ENCODE results near the gene WDR5.

WDR5 gene

DNA sequence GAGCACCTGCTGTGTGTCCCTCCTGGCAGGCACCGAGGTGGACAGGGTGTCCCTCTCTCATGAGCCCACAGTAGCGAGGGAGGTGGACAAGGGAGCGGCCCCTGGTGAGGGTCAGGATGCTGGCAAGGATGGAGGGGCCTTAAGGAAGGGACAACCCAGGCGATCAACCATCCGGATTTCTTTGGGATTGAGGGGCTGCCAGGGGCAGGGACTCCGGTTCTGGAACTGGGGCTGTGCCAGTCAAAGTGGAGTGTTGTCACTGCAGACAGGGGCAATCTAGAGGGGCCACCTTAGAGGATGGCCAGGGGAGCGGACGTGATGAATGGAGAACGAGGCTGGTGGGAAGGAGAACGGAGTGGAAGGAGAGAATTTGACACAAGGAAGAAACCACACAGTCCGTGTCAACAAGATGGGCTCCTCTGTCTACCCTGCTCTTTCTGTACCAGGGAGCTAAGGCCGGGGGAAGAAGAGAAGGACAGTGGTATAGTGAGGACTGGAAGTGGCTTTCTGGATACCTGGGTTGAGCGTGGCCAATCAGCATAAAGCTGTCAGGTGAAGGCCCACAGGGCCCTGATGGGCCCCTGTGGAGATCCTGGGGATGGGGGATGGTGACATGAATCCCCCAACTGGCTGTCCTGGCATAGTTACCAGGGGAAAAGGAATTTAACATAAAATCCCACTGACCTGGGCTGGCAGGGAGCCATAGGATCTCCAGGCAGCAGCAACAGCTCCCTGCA lies 4.2 kb upstream of the WDR5 start:
- in situ Hi-C loops (cut with MboI; ENCODE audit: low sequenced_read_pairs) = no loop called here

DNA sequence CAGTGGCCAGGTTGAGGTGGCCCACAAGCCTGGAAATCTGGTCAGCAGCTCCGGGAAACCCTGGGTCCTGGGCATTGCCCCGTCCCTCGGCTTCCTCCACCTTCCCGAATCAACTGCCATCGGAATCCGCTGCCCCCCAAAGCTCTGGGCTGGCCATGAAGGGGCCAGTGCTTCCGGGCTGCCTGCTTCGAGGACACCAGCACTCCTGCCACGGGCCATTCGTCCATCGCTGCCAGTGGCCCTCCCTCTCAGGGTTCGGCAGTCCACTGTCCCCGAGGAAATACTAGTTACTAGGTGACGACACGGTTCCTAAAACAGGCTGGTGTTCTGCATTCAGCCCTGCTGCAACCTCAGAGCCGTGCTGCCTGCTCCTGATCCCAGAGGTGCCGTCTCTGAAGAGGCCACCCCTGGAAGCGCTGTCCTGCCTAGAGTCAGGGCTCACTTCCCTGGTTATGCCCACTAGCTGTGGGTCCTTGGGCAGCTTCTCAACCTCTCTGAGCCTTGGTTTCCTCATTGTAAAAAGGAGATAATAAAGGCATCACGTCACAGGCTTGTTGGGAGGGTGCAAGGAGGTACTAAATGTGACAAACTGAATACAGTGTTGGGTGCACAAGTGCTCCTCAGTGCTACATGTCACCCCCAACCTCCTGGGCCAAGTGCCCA lies 3.5 kb upstream of the WDR5 start:
- in situ Hi-C loops (cut with MboI; ENCODE audit: low sequenced_read_pairs) = no loop called here

DNA sequence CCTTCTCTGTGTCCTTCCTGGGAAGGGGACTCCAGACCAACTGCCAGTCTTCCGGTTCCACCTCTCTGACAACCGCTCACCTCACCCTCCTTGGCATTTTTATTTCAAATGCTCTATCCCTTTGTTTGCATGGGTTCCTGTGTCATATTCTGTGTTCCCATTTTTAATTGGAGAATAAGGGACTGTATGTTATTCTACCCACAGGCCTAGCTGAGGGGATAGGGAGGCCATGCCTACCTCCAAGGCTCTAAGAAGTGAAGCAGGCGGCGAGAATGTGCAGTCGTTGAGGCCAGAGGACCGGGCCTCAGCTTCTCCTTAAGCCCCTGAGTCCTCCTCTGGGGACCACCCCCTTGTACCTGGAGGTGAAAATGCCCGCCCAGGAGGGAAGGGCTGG lies 936 bp upstream of the WDR5 start:
- in situ Hi-C loops (cut with MboI; ENCODE audit: low sequenced_read_pairs) = no loop called here

DNA sequence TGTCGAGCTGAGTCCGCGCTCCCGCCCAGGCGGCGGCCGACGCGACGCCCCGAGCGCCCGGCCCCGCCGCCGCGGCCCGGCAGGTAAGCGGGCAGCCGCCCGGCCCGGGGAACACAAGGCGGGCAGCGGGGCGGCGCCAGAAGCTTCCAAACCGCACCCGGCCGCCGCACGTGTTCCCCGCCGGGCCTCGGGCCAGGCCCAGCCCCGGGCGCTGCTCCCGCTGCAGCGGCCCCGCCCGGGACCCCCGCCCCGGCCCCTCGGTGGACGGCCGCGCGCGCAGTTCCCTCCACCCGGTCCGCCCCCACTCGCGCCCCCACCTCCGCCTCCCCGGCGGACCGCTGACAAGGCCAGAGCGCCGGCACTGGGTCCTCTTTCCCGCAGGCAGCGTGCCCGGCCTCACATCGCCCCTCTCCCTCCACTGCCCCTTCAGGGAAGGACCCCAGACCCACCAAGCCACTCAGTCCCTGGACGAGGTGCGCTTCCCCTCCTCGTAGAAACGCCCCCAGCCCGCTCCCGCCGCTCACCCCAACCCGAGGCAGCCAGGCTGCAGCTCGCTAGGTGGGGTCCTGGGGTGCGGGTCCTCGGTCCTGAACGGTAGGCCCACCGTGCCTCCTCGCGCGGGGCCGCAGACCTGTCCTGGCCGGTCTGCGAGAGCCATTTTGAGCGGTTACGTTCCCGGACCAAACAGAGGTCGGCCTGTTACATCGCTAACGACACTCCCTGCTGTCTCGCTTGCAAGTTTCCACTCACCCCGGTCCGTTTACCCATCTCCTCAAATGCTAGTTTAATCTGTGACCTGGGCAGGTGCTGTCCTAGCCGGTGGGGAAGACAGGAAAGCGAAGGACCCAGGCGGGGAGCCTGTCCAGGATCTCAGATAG lies 475 bp downstream of the WDR5 start:
- in situ Hi-C loops (cut with MboI; ENCODE audit: low sequenced_read_pairs) = no loop called here

DNA sequence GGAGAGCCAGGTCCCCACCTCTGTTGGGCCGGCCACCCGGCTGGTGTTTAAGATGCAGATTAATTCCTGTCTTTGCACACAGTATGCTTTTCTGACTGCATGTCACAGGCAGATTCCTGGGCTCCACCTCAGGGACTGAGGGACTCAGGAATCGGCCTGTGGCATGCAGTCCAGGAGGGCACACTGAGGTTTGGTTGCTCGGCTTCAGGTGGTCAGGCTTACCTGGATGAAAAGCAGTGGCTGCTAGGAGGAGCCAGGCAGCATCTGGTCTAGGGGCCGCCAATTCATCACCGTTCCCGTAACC lies 1.1 kb downstream of the WDR5 start:
- in situ Hi-C loops (cut with MboI; ENCODE audit: low sequenced_read_pairs) = no loop called here

DNA sequence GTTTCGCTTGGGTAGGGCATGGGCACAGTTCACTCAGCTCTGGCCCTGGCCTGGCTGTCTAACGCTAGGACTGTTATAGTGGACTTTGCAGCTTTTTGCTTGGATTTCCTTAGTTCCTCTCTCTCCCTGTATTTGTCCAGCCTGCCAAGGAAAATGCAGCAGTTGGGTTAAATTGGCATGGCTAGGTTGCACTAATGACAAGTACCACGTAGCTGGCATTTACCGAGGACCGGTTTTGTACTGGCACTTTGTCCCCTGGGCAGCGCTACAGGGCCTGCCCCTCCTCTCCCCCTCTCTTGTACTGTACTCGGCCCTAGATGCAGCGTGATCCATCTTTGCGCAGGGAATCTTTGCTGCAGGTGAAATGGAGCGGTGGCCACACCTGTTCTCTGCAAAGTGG lies 2.4 kb downstream of the WDR5 start:
- in situ Hi-C loops (cut with MboI; ENCODE audit: low sequenced_read_pairs) = no loop called here

DNA sequence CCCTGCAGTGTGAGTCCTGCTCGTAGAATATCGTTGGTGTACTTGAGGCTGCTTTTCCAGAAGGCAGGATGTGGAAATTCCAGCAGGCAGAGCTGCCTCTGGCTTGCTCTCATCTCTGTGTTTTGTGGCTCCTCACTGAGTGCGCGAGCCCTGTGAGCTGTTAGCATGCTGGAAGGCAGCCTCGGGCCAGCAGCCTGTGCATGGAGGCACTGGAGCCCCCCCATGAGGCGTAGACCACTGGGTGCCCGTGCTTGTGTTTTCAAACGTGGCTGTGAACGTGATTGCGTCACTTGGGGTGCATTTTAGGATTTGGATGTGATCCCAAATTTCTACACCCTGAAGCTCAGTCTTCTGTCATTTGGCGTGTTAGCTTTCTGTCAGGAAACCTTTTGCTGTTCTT lies 3.2 kb downstream of the WDR5 start:
- in situ Hi-C loops (cut with MboI; ENCODE audit: low sequenced_read_pairs) = no loop called here

DNA sequence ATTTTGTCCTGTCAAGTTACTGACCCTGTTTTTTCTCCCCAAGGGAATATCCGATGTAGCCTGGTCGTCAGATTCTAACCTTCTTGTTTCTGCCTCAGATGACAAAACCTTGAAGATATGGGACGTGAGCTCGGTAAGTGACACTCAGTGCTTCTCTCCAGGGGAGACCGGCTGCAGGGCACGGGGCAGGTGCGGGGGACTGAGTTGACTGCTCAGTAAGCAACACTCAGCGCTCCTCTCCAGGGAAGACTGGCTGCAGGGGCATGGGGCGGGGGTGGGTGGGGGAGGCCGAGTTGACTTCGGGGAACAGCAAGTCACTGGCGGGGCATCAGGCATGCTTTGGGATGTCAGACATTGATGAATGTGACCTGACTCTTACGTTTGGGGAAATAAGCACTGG lies 6.0 kb downstream of the WDR5 start:
- in situ Hi-C loops (cut with MboI; ENCODE audit: low sequenced_read_pairs) = no loop called here

DNA sequence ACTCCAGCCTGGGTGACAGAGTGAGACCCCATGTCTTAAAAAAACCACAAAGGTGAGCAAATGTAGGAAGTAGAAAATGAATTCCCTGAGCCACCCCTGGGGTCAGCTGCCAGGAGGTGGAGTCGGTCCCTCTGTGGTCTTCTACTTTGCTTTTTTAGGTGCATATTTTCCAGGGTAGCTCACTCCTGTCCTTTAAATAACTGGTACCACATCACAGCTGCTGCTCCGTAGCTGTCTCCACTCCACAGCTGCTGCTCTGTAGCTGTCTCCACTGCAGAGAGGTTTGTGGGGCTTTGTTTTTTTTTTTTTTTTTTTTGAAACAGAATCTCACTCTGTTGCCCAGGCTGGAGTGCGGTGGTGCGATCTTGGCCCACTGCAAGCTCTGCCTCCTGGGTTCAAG lies 8.9 kb downstream of the WDR5 start:
- in situ Hi-C loops (cut with MboI; ENCODE audit: low sequenced_read_pairs) = no loop called here

DNA sequence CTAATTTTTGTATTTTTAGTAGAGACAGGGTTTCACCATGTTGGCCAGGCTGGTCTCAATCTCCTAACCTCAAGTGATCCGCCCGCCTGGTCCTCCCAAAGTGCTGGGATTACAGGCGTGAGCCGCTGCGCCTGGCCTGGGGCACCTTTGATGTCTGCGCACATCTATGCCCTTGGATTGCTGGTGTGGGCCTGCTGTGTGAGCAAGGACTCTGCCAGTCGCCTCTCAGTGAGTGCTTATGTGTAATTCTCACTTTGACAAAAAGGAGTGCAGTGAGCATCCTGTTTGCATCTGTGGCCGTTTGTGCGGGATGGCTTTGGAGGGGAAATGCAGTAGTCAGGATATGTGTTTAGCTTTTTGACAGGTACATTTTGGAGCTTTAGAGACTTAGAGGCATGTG lies 9.4 kb downstream of the WDR5 start:
- in situ Hi-C loops (cut with MboI; ENCODE audit: low sequenced_read_pairs) = no loop called here

DNA sequence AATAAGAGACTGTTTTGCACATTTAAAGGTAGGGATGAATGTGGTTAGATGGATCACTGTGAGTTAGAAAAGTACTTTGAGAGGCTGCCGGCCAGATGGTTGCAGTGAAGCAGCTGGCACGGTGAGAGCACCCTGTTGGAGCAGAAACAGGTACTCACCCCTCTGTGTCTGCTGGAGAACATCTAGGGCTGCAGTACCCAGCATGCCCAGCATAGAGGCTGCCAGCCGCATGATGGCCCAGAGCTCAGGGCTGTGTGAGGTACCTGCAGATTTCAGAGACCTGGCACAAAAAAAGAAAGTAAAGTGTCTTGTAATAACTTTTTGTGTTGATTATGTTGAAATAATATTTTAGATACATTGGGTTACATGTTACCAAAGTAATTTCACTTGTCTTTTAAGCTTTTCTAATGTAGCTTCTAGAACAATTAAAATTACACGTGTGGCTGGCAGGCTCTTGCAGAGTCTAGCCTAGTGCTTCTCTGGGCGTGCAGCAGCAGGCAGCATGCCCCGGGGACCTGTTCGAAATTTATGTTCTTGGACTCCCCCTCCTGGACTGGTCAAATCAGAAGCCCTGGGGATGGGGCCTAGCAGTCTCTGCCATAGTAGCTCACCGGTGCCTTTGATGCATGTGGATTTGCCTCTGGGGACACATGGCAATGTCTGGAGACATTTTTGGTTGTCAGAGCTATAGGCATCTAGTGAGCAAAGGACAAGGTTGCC lies 11.1 kb downstream of the WDR5 start:
- in situ Hi-C loops (cut with MboI; ENCODE audit: low sequenced_read_pairs) = no loop called here

DNA sequence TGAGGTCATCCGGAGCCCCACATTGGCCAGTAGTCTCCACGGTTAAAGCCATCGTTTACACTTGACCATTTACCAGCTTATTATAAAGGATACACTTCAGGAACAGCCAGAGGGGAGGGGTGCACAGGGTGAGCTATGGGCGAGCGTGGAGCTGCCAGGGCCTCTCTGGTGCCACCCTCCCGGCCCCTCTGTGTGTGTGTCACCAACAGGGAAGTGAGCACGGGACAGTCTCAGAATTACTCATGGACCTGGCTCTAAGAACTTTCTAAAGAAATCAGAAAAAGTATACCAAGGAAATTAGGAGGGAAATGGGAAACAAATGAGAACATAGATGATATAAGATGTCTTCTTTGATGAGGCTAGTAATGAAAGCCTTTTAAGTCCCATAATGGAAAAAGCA lies 13.5 kb downstream of the WDR5 start:
- in situ Hi-C loops (cut with MboI; ENCODE audit: low sequenced_read_pairs) = no loop called here

DNA sequence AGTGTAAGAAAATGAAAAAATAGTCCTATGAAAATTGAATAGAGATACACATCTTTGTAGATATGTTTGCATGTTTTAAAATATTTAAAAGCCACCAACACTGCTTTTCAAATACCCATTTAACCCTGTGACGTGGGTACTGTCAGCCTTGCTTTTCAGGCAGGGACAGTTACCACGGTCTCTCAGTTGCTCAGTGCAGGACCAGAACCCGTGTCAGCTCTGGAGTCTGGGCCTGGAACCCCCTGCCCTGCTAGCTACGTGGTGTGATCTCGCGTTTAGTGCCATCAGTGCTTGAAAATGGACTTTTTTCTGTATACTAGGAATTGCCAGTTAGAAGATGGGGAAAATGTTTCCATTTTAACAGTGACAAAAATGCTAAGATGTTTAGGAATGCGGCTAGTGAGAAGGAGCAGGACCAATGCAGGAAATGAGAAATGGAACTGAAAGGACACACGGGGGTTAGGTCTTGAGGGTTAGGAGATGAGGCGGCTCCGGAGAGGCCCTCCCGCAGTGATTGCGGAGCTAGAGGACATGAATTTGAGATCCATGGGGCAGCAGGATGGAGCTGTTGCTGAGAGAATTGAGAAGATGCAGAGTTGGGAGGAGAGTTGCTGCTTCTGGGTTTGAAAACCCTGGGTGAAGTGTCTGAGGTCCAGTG lies 14.8 kb downstream of the WDR5 start:
- in situ Hi-C loops (cut with MboI; ENCODE audit: low sequenced_read_pairs) = loop anchor here (25.0 kb wide), 1 partner anchor 562 kb away; no protein-coding TSS in a partner anchor

DNA sequence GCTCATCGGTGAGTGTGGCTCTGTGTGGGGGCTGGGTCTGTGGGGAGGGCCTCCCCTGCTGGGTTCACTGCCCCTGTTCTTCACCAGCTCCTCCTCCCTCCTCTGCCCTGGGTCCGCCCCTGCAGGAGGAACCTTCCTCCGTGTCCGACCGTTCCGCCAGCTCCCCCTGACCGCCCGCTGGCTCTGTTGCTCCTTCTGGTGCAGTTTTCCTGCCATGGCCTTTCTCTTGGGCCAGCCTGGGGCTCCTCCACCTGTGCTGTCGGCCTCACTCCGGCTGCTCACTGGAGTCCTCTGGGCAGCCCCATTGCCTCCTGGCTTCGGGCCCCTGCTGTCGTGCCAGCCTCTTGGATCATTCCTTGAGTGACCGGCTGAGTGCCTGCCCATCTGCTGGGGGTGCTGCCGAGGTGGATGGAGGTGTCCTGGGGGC lies 16.2 kb downstream of the WDR5 start:
- in situ Hi-C loops (cut with MboI; ENCODE audit: low sequenced_read_pairs) = loop anchor here (25.0 kb wide), 1 partner anchor 560 kb away; no protein-coding TSS in a partner anchor

DNA sequence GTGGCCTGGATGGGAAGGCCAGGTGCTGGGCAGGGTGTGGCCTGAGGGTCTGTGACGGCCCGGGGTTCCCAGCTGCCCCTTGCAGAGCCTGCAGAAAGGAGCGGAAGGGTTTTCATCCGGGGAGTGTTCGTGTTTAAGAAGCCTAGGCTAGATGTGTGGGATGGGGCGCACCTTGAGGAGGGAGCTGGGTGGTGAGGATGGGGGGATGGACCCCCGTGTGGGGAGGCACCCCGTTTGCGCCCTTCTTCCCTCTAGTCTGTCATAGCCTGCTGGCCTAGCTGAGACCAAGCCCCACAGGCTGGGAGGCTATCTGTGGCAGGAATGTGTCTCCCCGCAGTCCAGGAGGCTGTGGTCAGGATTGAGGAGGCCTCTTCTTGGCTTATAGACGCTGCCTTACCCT lies 16.6 kb downstream of the WDR5 start:
- in situ Hi-C loops (cut with MboI; ENCODE audit: low sequenced_read_pairs) = loop anchor here (25.0 kb wide), 1 partner anchor 560 kb away; no protein-coding TSS in a partner anchor

DNA sequence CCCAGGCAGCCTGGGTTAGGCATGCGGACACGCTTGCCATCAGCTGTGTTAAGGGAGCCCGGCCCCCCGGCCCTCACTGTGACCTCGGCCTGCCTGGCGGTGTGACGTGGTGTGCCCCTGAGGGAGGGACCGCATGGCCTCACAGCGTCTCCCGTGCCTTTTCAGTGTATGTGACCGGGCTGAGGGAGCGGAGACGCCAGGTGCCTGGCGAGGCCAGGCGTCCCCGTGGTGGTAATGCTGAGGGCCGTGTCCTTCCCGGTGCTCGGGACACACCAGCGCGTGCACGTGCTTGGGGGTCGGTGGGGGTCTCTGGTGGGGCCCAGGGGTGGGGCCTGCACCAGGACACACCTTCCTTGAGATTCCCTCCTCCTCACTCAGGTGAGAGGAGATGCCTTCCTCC lies 17.6 kb downstream of the WDR5 start:
- in situ Hi-C loops (cut with MboI; ENCODE audit: low sequenced_read_pairs) = loop anchor here (25.0 kb wide), 1 partner anchor 559 kb away; no protein-coding TSS in a partner anchor

DNA sequence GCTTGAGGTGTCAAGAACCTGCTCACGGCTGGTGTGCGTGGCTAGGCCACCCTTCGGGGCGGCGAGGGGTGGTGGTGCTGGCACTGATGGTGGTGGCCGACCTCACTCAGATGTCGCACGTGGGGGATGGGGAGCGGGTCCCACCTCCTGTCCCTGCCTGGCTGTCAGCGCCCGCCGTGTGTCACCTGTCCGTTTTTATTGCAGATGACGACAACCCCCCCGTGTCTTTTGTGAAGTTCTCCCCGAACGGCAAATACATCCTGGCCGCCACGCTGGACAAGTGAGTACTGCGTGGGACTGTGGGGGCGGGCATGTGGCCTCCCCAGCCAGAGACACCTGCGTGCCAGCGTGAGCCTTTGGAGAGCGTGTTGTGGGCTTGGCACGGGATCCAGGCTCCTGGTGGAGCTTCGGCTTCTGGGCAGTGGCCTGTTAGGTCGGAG lies 18.4 kb downstream of the WDR5 start:
- in situ Hi-C loops (cut with MboI; ENCODE audit: low sequenced_read_pairs) = loop anchor here (25.0 kb wide), 1 partner anchor 558 kb away; no protein-coding TSS in a partner anchor

DNA sequence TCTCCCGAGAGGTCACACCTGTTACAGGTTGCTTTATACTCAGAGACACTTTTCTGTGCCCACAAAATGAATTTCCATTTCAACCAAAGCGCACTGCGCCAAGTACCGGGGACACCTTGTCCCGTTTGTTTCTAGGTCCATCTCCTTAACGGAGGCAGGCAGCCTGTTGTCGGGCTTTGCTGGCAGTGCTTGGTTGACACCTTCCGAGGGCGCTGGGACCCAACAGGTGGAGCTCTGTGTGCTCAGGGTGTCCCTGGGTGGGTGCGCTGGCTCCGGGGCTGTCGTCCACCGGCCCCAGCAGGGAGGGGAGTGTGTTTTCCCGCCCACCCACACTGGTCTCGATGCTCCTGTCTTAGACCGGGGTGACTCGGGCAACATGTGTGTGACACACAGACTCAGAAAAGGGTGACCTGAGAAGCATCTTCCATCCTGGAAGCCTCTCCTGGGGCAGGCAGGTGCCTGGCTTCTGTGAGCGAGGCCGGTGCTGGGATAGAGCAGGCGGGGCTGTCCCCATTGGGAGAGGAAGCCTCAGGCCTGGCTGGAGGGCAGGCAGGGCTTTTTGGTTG lies 20.0 kb downstream of the WDR5 start:
- in situ Hi-C loops (cut with MboI; ENCODE audit: low sequenced_read_pairs) = loop anchor here (25.0 kb wide), 1 partner anchor 556 kb away; no protein-coding TSS in a partner anchor

DNA sequence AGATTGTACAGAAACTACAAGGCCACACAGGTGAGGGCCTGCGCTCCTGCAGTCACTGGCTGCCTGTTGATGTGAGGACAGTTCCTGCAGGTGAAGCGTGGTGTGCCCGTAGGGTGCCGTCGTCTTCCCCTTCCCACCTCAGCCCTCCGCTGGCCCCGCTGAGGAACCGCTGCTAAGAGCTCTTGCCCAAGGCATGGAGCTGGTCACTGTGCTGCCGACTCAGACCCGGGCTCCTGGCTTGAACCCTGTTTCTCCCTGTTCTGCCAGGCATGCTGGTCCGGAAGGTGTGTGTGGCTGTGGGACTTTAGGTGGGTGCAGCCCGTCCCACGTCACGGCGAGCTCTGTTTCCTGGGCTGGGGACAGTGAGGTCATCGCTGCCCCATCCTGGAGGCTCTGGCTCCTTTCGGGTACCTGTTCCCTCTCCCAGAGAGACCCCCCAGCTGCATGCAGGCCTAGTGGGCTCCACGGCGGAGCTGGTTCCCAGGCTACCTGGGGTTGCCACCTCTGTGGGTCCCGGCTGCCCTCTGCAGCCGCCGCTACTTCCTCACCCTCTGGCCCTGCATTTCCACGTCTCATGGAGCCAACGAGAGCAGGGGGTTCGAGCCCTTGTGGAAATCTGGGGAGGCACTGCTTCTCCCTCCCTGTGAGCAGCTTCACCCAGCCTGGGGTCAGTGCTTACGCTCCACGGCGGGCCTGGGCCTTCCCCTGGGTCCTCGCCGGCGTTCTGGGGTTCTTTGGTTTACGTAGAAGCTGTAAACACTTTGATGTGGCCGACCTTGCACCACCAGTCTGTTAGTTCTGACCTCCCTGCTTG lies 20.9 kb downstream of the WDR5 start:
- in situ Hi-C loops (cut with MboI; ENCODE audit: low sequenced_read_pairs) = loop anchor here (25.0 kb wide), 1 partner anchor 556 kb away; no protein-coding TSS in a partner anchor
